GM19468 (cell line): ENCODE results near the gene SWSAP1.
"Not testable (repeated sequence)": the region's sequence is repeated elsewhere in the genome, so short reads cannot be mapped to it uniquely, and the experiment has no call there.

Source experiments
- ATAC-seq: cut with Tn5 transposase; IDR thresholded peaks from one replicate; pipeline ENCODE4 v1.9.1; 2021; ENCODE audit warnings: mild to moderate bottlenecking, moderate library complexity, moderate number of reproducible peaks; ENCODE audit not compliant: unreplicated experiment; ENCODE audit errors: extremely low read depth

The SWSAP1 gene

DNA sequence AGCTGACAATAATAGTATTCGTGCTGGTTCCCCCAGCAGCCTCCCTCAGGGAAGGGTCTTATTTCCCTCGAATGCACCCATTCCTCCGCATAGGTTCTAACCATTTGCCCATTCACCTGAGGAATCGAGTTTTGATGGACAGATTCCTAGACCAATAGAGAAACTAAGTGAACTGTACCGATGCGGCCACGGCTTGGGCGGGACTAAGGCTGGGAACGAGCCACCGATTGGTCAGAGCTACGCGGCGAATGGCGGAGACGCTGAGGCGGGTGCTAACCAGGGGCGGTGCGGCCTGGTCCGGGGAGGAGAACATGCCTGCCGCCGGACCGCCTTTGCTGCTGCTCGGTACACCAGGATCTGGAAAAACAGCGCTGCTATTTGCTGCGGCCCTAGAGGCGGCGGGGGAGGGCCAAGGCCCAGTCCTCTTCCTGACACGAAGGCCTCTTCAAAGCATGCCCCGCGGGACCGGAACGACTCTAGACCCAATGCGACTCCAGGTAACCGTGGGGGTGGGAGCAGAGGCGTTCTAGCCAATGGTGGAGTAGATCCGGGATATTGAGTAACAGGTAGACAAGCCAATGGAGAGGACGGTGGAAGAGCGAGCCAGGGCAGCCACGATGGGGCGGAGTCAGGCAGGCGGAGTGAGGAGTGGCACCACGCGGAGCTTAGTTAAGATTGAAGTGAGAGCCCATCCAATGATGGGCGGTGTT lies at the start of gene SWSAP1:
TSS of gene SWSAP1 (plus strand) at position 234 of the 710 bp plus-strand sequence. CDS start at position 249, 15 bp downstream.
- peak; percentile 78 for ATAC-seq

DNA sequence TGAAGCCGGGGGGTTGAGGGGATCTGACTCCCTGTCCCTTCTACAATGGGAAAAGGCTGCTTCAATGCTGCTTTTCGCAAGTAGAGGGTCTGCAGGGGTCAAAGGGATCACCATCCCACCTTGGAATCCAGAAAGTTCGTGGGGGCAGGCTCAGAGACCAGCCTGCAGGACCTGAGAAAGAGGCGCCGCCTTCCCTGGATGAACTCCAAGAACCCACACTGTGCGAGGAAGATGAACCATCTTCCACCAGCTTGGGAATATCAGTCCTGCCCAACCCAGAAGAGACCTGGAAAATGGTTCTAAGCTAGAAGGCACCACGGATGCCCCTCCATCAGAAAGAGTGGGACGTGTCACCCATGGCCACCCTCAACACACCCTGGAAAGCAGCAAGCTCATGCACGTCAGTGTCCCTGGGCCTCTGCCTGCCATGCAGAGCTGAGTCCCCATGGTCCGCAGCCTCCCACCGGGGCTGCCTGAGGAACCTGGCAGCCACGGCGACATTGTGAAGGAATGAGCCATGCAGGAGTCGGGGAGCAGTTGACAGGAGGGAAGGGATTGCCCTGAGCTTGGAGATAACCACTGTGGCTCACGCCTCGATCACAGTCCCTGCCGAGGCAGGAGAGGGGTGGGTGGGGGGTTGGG lies 49.6 kb upstream of the SWSAP1 start:
- ATAC-seq, result no peak

GRCh38 chr19:11325544-11325943 lies 48.9 kb upstream of the SWSAP1 start:
- ATAC-seq, result no peak

DNA sequence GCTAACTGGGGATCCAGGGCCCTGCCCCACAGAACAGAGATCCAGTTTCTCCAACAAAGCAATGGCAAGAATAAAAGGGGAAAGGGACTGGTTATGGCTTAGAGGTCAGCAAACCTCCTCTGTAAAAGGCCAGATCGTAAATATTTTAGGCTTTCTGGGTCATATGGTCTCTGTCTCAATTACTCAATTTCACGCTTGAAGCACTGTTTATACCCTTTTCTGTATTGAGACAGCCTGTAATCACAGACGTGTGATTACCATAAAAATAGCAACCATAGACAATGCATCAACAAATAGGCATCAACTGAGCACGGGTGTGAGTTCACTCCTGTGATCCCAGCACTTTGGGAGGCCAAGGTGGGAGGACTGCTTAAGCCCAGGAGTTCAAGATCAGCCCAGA lies 44.3 kb upstream of the SWSAP1 start:
- no peak for ATAC-seq

DNA sequence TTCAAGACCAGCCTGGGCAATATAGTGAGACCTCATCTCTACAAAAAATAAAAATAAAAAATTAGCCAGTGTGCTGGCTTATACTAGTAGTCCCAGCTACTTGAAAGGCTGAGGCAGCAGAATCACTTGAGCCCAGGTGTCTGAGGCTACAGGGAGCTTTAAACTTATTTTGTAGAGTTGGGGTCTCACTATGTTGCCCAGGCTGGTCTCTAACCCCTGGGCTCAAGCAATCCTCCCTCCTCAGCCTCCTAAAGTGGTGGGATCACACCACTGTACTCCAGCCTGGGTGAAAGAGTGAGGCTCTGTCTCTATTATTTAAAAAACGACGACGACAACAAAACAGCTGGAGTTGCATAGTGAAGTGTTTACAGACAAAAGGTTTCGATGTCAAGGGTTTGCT lies 43.0 kb upstream of the SWSAP1 start:
- ATAC-seq, result no peak

GRCh38 chr19:11332822-11333221 lies 41.6 kb upstream of the SWSAP1 start:
- no peak for ATAC-seq

DNA sequence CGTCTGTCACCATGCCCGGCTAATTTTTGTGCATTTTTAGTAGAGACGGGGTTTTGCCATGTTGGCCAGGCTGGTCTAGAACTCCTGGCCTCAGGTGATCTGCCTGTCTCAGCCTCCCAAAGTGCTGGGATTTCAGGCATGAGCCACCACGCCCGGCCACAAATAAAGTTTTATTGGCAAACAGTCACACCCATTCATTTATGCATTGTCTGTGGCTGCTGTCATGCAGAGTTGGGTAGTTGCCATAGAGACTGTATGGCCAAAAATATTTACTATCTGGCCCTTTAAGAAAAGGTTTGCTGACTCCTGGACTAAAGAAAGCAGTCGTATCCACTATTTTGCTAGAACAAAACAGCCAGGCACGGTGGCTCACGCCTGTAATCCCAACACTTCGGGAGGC lies 40.6 kb upstream of the SWSAP1 start:
- ATAC-seq, result not testable (repeated sequence)

DNA sequence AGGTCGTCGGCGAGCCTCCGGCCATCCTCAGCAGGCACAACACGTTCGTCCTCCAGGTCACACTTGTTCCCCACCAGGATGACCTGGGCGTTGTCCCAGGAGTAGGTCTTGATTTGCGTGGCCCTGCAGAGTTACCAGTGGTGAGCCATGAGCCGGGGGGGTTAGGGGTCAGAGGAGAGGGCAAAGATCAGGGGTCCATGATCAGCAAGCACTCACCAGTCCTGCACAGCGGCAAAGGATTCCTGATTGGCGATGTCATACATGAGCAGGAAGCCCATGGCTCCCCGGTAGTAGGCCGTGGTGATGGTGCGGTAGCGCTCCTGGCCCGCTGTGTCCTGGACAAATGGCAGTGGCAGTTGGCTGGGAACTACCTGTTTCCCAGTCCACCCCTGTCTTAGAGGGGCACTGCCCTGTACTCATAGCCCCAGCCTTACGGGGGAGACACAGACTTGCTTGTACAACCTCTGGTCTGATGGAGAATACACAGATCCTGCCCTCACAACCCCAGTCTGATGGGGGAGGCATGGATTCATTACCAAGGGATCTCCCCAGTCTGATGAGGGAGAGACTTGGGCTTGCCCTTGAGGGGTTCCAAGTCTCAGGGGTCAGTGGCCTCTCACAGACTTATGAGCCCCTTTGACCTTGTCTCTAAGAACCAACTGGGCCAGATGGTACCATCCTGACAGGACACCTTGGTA lies 38.9 kb upstream of the SWSAP1 start:
- no peak for ATAC-seq

DNA sequence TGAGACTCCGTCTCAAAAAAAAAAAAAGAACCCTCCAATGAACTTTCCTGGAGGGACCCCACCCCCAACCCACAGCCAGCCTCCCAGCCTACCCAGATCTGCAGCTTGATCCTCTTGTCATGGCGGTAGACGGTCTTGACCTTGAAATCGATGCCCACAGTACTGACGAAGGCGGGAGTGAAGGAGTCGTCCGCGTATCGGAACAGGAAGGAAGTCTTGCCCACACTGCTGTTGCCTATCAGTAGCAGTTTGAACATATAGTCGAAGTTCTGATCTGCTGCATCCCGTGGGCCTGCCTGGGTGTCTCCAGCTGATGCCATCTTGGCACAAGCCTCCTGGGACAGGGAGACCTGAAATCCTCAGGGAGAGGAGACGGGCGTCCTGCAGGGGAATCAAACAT lies 37.4 kb upstream of the SWSAP1 start:
- ATAC-seq, result no peak

GRCh38 chr19:11338121-11338520 lies 36.3 kb upstream of the SWSAP1 start:
- no peak for ATAC-seq

GRCh38 chr19:11338569-11339253 lies 35.8 kb upstream of the SWSAP1 start:
- no peak for ATAC-seq

- ATAC-seq, result no peak
Observed at GRCh38 chr19:11339254-11340098, 35.0 kb upstream of the SWSAP1 start, which contains the start of gene RAB3D. TSS of gene RAB3D (minus strand) at chr19:11339657. CDS start at chr19:11337399, 2,258 bp downstream.

- not testable (repeated sequence) for ATAC-seq
Observed at GRCh38 chr19:11340099-11340467, 34.4 kb upstream of the SWSAP1 start.

GRCh38 chr19:11342429-11342828 lies 32.0 kb upstream of the SWSAP1 start:
- no peak for ATAC-seq

GRCh38 chr19:11345122-11345803 lies 29.2 kb upstream of the SWSAP1 start:
- no peak for ATAC-seq

DNA sequence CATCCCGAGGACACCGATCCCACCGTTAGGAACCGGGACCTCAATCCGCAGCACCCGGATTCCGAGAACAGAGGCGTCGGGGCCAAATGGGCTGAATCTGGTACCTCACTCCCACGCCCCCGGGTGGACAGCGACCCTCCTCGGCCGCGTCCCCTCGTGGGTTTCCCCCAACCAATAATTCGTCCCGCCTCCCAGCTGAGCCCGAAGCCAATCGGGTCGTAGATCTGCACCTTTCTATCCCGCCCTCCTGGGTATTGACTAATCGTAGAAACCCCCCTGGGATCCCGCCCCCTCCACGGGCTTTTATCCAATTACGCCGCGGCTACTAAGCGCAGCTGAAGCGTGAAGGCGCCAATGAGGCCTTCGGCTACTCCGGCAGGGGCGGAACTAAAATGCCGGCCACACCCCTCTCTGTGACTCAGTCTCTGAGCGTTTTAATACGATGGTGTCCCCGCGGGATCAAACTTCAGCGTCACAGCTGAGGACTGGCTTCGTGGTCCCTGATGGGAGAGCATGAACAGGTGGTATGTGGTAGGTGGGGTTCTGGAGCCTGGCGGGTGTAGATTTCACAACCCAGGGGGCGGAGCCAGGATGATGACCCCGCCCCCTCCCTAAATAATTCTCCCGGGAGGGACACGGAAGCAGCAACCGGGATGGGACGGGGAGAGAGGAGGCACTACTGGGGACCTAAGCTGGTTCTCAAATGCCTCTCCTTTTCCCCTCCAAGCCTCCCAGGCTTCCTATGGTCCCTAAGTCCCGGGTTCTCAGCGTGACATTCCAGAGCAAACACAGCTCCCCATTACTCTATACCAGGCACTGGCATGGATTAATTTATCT lies 28.1 kb upstream of the SWSAP1 start, which contains the start of the genes CCDC159 and TMEM205:
TSS of gene CCDC159 (plus strand) at position 416 of the 837 bp plus-strand sequence. CDS start at position 504, 88 bp downstream.
TSS of gene TMEM205 (minus strand) at position 165 of the 837 bp plus-strand sequence. CDS start 649 bp downstream, outside the sequence.
- ATAC-seq, result peak; percentile 59

GRCh38 chr19:11347546-11348039 lies 26.9 kb upstream of the SWSAP1 start:
- ATAC-seq, result no peak

- no peak for ATAC-seq
Observed at GRCh38 chr19:11349171-11349570, 25.3 kb upstream of the SWSAP1 start.
